Measurements from ENCODE around the gene RGS17. TPM values are rescaled to one million over a fixed set of nuclear protein-coding genes. Genes with fewer than 3 reads are reported as not detected.

The RGS17 gene
- total and polyA plus RNA-seq, 2 of the 13 experiments (the other 11 are each of a cell fraction or from before 2014, with no cell fraction given), result 0.04 TPM; not detected in 1

DNA sequence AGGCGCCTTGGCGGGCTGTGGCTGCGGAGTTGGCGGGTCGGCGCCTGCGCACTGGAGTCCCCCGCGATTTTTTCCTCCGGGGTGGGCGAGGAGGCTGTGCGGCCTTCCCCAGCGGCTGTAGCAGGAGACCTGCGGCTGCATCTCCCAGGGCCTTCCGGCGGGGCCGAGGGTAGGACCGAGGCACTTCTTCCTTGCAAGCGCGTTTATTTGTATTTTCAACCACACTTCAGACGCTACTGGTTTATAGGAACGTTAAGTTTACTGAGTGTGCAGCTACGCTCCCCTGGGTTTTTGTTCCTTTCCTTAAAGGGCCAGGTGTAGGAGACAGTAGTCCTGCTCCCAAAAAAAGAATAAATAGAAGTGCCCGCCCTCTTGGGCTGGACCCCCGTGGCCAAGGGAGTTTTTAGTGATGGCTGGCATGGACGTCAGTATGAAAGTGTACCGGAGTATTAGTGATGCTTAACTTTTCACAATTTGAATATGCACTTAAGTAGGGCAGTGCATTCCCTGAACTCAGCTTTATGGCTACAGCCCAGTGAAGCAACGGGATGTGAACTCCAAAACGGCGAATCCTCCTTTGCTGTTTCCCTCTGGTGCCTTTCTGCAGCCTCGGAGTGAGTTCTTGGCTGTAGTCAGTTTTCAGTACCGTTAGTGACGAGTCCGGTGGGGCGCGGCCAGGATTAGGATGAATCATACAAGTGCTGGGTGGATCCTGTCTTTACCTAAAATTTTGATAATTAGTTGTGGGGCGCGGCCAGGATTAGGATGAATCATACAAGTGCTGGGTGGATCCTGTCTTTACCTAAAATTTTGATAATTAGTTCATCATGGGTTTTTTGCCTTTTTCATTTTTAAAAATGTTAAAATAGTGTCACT, 147.2 kb downstream of the RGS17 start (continued):
- TF ChIP-seq, protein P1, sequence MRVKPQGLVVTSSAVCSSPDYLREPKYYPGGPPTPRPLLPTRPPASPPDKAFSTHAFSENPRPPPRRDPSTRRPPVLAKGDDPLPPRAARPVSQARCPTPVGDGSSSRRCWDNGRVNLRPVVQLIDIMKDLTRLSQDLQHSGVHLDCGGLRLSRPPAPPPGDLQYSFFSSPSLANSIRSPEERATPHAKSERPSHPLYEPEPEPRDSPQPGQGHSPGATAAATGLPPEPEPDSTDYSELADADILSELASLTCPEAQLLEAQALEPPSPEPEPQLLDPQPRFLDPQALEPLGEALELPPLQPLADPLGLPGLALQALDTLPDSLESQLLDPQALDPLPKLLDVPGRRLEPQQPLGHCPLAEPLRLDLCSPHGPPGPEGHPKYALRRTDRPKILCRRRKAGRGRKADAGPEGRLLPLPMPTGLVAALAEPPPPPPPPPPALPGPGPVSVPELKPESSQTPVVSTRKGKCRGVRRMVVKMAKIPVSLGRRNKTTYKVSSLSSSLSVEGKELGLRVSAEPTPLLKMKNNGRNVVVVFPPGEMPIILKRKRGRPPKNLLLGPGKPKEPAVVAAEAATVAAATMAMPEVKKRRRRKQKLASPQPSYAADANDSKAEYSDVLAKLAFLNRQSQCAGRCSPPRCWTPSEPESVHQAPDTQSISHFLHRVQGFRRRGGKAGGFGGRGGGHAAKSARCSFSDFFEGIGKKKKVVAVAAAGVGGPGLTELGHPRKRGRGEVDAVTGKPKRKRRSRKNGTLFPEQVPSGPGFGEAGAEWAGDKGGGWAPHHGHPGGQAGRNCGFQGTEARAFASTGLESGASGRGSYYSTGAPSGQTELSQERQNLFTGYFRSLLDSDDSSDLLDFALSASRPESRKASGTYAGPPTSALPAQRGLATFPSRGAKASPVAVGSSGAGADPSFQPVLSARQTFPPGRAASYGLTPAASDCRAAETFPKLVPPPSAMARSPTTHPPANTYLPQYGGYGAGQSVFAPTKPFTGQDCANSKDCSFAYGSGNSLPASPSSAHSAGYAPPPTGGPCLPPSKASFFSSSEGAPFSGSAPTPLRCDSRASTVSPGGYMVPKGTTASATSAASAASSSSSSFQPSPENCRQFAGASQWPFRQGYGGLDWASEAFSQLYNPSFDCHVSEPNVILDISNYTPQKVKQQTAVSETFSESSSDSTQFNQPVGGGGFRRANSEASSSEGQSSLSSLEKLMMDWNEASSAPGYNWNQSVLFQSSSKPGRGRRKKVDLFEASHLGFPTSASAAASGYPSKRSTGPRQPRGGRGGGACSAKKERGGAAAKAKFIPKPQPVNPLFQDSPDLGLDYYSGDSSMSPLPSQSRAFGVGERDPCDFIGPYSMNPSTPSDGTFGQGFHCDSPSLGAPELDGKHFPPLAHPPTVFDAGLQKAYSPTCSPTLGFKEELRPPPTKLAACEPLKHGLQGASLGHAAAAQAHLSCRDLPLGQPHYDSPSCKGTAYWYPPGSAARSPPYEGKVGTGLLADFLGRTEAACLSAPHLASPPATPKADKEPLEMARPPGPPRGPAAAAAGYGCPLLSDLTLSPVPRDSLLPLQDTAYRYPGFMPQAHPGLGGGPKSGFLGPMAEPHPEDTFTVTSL (CRISPR knock-in tag; IDR thresholded peaks at IDR 0.05; ENCODE audit: borderline replicate concordance), result peak; percentile 75; the same call in 1 of the 2 replicates
- no peak for TF ChIP-seq PAX8 (CRISPR knock-in tag; IDR thresholded peaks at IDR 0.05; ENCODE audit: borderline replicate concordance)
- no peak for TF ChIP-seq XRCC5 (optimal IDR thresholded peaks at IDR 0.05; ENCODE audit: low read length)
- no peak; the same call in 1 of the 2 replicates for TF ChIP-seq ZNF441 (CRISPR knock-in tag; IDR thresholded peaks at IDR 0.05; ENCODE audit: borderline replicate concordance)
- TF ChIP-seq, protein P2, sequence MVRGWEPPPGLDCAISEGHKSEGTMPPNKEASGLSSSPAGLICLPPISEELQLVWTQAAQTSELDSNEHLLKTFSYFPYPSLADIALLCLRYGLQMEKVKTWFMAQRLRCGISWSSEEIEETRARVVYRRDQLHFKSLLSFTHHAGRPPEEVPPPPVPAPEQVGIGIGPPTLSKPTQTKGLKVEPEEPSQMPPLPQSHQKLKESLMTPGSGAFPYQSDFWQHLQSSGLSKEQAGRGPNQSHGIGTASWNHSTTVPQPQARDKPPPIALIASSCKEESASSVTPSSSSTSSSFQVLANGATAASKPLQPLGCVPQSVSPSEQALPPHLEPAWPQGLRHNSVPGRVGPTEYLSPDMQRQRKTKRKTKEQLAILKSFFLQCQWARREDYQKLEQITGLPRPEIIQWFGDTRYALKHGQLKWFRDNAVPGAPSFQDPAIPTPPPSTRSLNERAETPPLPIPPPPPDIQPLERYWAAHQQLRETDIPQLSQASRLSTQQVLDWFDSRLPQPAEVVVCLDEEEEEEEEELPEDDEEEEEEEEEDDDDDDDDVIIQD (CRISPR knock-in tag; IDR thresholded peaks at IDR 0.05; ENCODE audit: low read depth), result no peak
- no peak for TF ChIP-seq PRPF4 (IDR thresholded peaks at IDR 0.05; ENCODE audit: low read depth, low read length, poor library complexity, severe bottlenecking)
- no peak for TF ChIP-seq RBM39 (IDR thresholded peaks at IDR 0.05; ENCODE audit: low read depth, low read length, poor library complexity, severe bottlenecking)
- TF ChIP-seq ZNF678 (CRISPR knock-in tag; IDR thresholded peaks at IDR 0.05), result no peak
- TF ChIP-seq ZBTB21 (CRISPR knock-in tag; IDR thresholded peaks at IDR 0.05), result no peak
- TF ChIP-seq, protein P3, sequence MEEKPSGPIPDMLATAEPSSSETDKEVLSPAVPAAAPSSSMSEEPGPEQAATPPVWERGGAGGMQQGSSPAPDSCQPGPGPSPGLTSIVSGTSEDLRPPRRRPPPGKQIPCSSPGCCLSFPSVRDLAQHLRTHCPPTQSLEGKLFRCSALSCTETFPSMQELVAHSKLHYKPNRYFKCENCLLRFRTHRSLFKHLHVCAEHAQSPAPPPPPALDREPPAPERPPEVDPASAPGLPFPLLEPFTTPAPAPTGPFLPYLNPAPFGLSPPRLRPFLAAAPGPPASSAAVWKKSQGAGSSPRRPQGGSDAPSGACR (CRISPR knock-in tag; IDR thresholded peaks at IDR 0.05), result peak; percentile 62; the same call in 1 of the 2 replicates
- no peak for TF ChIP-seq ARNT2 (CRISPR knock-in tag; IDR thresholded peaks at IDR 0.05; ENCODE audit: low read depth)
- no peak for TF ChIP-seq ZNF180 (CRISPR knock-in tag; IDR thresholded peaks at IDR 0.05; ENCODE audit: borderline replicate concordance, low read depth)
- TF ChIP-seq, protein P4, sequence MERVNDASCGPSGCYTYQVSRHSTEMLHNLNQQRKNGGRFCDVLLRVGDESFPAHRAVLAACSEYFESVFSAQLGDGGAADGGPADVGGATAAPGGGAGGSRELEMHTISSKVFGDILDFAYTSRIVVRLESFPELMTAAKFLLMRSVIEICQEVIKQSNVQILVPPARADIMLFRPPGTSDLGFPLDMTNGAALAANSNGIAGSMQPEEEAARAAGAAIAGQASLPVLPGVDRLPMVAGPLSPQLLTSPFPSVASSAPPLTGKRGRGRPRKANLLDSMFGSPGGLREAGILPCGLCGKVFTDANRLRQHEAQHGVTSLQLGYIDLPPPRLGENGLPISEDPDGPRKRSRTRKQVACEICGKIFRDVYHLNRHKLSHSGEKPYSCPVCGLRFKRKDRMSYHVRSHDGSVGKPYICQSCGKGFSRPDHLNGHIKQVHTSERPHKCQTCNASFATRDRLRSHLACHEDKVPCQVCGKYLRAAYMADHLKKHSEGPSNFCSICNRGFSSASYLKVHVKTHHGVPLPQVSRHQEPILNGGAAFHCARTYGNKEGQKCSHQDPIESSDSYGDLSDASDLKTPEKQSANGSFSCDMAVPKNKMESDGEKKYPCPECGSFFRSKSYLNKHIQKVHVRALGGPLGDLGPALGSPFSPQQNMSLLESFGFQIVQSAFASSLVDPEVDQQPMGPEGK (CRISPR knock-in tag; IDR thresholded peaks at IDR 0.05), result peak; percentile 86
- no peak for TF ChIP-seq ZEB1 (IDR thresholded peaks at IDR 0.05; ENCODE audit: insufficient replicate concordance, low read depth)
- peak; percentile 6; the same call in 1 of the 2 replicates for TF ChIP-seq ZNF564 (CRISPR knock-in tag; IDR thresholded peaks at IDR 0.05)
- TF ChIP-seq KDM5A (IDR thresholded peaks at IDR 0.05; ENCODE audit: borderline replicate concordance, low read length), result peak; percentile 89; the same call in 1 of the 2 replicates
- TF ChIP-seq ZNF589 (CRISPR knock-in tag; conservative IDR thresholded peaks at IDR 0.05), result no peak
- no peak for TF ChIP-seq PHB2 (IDR thresholded peaks at IDR 0.05; ENCODE audit: partially characterized antibody)
